Measurements from ENCODE around the gene ATG14. TPM values are rescaled to one million over a fixed set of nuclear protein-coding genes. Genes with fewer than 3 reads are reported as not detected.

The ATG14 gene
- total and polyA plus RNA-seq, 2 of the 13 experiments (the other 11 are each of a cell fraction or from before 2014, with no cell fraction given): 7.2 to 9.1 TPM

GRCh38 chr14:55440385-55440784 lies 28.8 kb upstream of the ATG14 start, which contains the start of gene TBPL2:
Gene TBPL2, minus strand, starts transcription at chr14:55440616. Its CDS starts 167 bp downstream, at chr14:55440449.
- intact Hi-C loops (cut with micrococcal nuclease; ENCODE audit: unreplicated experiment) (no loop called here), in situ Hi-C loops (cut with HindIII; ENCODE audit: extremely low pct_ligation_motif_present, low pct_unique_long_range_greater_than_20kb) (loop anchor here (25.0 kb wide), 1 partner anchor 222 kb away; no protein-coding TSS in a partner anchor)
- no TSS peak for BruUV-seq (replicated peaks)
- Histone ChIP-seq H3K79me2 (ENCODE audit: insufficient read depth, low read length) (no peaks in the 10 kb centered on the region), H3K4me1 (ENCODE audit: insufficient read depth, low read length) (peaks cover 13% of the 10 kb centered on the region), H3K27ac (ENCODE audit: extremely low read length, insufficient read depth, low read length) (no peak within 1 kb of the TSS), H2AFZ (ENCODE audit: low read length) (no peak within 1 kb of the TSS), H3K4me3 (replicated peaks in 1 of 3; ENCODE audit: insufficient read depth in 1 of 3, low read depth in 2 of 3, low read length in 3 of 3) (no peak within 1 kb of the TSS), H4K20me1 (ENCODE audit: insufficient read depth, low read length) (no peaks in the 10 kb centered on the region), H3K36me3 (replicated peaks in 1 of 2; ENCODE audit: control insufficient read depth in 1 of 2, insufficient read depth in 2 of 2, low read length in 2 of 2) (no peaks in the 10 kb centered on the region), H3K9me3 (ENCODE audit: low read length) (no peaks in the 10 kb centered on the region), H3K9ac (ENCODE audit: insufficient read depth, low read depth, low read length) (no peak within 1 kb of the TSS), H3K27me3 (ENCODE audit: control insufficient read depth in 1 of 2, insufficient read depth in 2 of 2, low read length in 2 of 2) (no peaks in the 10 kb centered on the region), H3K4me2 (ENCODE audit: low read depth, low read length) (no peak within 1 kb of the TSS)
- FAIRE-seq: no peak
- CTCF ChIA-PET (ENCODE audit: low intra/inter-chr PET ratio, low total read pairs): interaction anchor here (0.6 kb wide), 1 partner anchor 179 kb away, joined by 3 read pairs; no protein-coding TSS in a partner anchor
- DNase-seq (ENCODE audit: low spot score): no peak
- POLR2A ChIA-PET: no interaction called here
- no peak for ATAC-seq
- 89% methylated on average over 23 of the region's 29 CpGs for WGBS (ENCODE audit: low lambda C conversion rate)
- TF ChIP-seq ELF4 (CRISPR knock-in tag; IDR thresholded peaks at IDR 0.05; ENCODE audit: borderline replicate concordance) (no peak), SNAPC4 (CRISPR knock-in tag; IDR thresholded peaks at IDR 0.05) (no peak), ZNF800 (CRISPR knock-in tag; IDR thresholded peaks at IDR 0.05) (no peak), SATB2 (CRISPR knock-in tag; IDR thresholded peaks at IDR 0.05) (no peak), TFE3 (CRISPR knock-in tag; IDR thresholded peaks at IDR 0.05) (no peak), CHD2 (IDR thresholded peaks at IDR 0.05; ENCODE audit: low read depth, low read length) (no peak), DDIT3 (CRISPR knock-in tag; IDR thresholded peaks at IDR 0.05) (no peak), ZNF225 (CRISPR knock-in tag; IDR thresholded peaks at IDR 0.05) (no peak), ZNF33B (CRISPR knock-in tag; IDR thresholded peaks at IDR 0.05) (no peak), POLR2AphosphoS5 (IDR thresholded peaks at IDR 0.05; ENCODE audit: low read depth, low read length) (no peak), FOXJ3 (CRISPR knock-in tag; IDR thresholded peaks at IDR 0.05; ENCODE audit: borderline replicate concordance) (no peak)
- TF ChIP-seq, protein P1, sequence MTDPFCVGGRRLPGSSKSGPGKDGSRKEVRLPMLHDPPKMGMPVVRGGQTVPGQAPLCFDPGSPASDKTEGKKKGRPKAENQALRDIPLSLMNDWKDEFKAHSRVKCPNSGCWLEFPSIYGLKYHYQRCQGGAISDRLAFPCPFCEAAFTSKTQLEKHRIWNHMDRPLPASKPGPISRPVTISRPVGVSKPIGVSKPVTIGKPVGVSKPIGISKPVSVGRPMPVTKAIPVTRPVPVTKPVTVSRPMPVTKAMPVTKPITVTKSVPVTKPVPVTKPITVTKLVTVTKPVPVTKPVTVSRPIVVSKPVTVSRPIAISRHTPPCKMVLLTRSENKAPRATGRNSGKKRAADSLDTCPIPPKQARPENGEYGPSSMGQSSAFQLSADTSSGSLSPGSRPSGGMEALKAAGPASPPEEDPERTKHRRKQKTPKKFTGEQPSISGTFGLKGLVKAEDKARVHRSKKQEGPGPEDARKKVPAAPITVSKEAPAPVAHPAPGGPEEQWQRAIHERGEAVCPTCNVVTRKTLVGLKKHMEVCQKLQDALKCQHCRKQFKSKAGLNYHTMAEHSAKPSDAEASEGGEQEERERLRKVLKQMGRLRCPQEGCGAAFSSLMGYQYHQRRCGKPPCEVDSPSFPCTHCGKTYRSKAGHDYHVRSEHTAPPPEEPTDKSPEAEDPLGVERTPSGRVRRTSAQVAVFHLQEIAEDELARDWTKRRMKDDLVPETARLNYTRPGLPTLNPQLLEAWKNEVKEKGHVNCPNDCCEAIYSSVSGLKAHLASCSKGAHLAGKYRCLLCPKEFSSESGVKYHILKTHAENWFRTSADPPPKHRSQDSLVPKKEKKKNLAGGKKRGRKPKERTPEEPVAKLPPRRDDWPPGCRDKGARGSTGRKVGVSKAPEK (CRISPR knock-in tag; IDR thresholded peaks at IDR 0.05; ENCODE audit: borderline replicate concordance): no peak

All from HepG2 (cell line).